OCI-M1 (cell line): Measurements from ENCODE around the gene RUFY3.
"Not testable (repeated sequence)": the region's sequence is repeated elsewhere in the genome, so short reads cannot be mapped to it uniquely, and the experiment has no call there.

ENCODE experiments used
- DNase-seq: peaks from one replicate; lab custom pipeline; 2025; lab: John Stamatoyannopoulos, UW

Gene RUFY3

GRCh38 chr4:70706044-70706461 is 15.7 kb upstream of the RUFY3 start:
- no peak for DNase-seq

- DNase-seq = peak; percentile 51
Observed at GRCh38 chr4:70706516-70706915, 15.2 kb upstream of the RUFY3 start.

- no peak for DNase-seq
Observed at GRCh38 chr4:70709611-70710205, 12.1 kb upstream of the RUFY3 start.

- DNase-seq = no peak
Observed at GRCh38 chr4:70711599-70711998, 10.2 kb upstream of the RUFY3 start.

- DNase-seq = no peak
Observed at GRCh38 chr4:70712150-70712549, 9.6 kb upstream of the RUFY3 start.

GRCh38 chr4:70712604-70713452 is 8.9 kb upstream of the RUFY3 start:
- DNase-seq = no peak

- peak; percentile 75 for DNase-seq
Observed at GRCh38 chr4:70713453-70714078, 8.2 kb upstream of the RUFY3 start.

GRCh38 chr4:70714079-70714887 is 7.5 kb upstream of the RUFY3 start:
- DNase-seq = peak; percentile 82

GRCh38 chr4:70715097-70715496 is 6.7 kb upstream of the RUFY3 start:
- DNase-seq = no peak

- DNase-seq = no peak
Observed at GRCh38 chr4:70718811-70719604, 2.8 kb upstream of the RUFY3 start.

- peak; percentile 71 for DNase-seq
Observed at GRCh38 chr4:70722199-70722791, 531 bp downstream of the RUFY3 start.

GRCh38 chr4:70724463-70724862 is 2.7 kb downstream of the RUFY3 start:
- DNase-seq = no peak

GRCh38 chr4:70725633-70726032 is 3.9 kb downstream of the RUFY3 start:
- DNase-seq = no peak

- DNase-seq = not testable (repeated sequence)
Observed at GRCh38 chr4:70726515-70726914, 4.8 kb downstream of the RUFY3 start.

- DNase-seq = no peak
Observed at GRCh38 chr4:70728091-70728490, 6.3 kb downstream of the RUFY3 start.

GRCh38 chr4:70732878-70733277 is 11.1 kb downstream of the RUFY3 start:
- not testable (repeated sequence) for DNase-seq

GRCh38 chr4:70734168-70734954 is 12.6 kb downstream of the RUFY3 start:
- DNase-seq = peak; percentile 91

- peak; percentile 64 for DNase-seq
Observed at GRCh38 chr4:70734971-70735370, 13.2 kb downstream of the RUFY3 start.

GRCh38 chr4:70735915-70736314 is 14.2 kb downstream of the RUFY3 start:
- peak; percentile 84 for DNase-seq

- DNase-seq = peak; percentile 81
Observed at GRCh38 chr4:70737006-70737405, 15.2 kb downstream of the RUFY3 start.
